Measurements from ENCODE around the gene ATXN10.
A peak's percentile ranks its signal among the peaks of the same experiment; 100 is the strongest.

The ATXN10 gene

GRCh38 chr22:45731798-45732495 lies 60.3 kb downstream of the ATXN10 start:
- H3K4me1 Mint-ChIP-seq (ENCODE audit: low read depth), result peaks cover 11% of the 10 kb centered on the region
- no peaks in the 10 kb centered on the region for H3K9me3 Mint-ChIP-seq
- H3K36me3 Mint-ChIP-seq (ENCODE audit: low read depth), result peaks cover 74% of the 10 kb centered on the region
- no peak for DNase-seq
- H3K27ac Mint-ChIP-seq, result no peak overlapping the region
- no peak overlapping the region for H3K4me3 Mint-ChIP-seq
- H3K27me3 Mint-ChIP-seq, result no peaks in the 10 kb centered on the region

GRCh38 chr22:45735273-45735672 lies 63.6 kb downstream of the ATXN10 start:
- Mint-ChIP-seq H3K27me3 (no peaks in the 10 kb centered on the region), H3K9me3 (no peaks in the 10 kb centered on the region), H3K36me3 (ENCODE audit: low read depth) (peaks cover 80% of the 10 kb centered on the region), H3K4me1 (ENCODE audit: low read depth) (peaks cover 17% of the 10 kb centered on the region), H3K4me3 (no peak overlapping the region), H3K27ac (no peak overlapping the region)
- no peak for DNase-seq

- peaks cover 84% of the 10 kb centered on the region for H3K36me3 Mint-ChIP-seq (ENCODE audit: low read depth)
- no peak overlapping the region for H3K4me3 Mint-ChIP-seq
- no peaks in the 10 kb centered on the region for H3K9me3 Mint-ChIP-seq
- H3K27me3 Mint-ChIP-seq, result no peaks in the 10 kb centered on the region
- no peak for DNase-seq
- peaks cover 13% of the 10 kb centered on the region for H3K4me1 Mint-ChIP-seq (ENCODE audit: low read depth)
- no peak overlapping the region for H3K27ac Mint-ChIP-seq
Measured at GRCh38 chr22:45738206-45738605, 66.6 kb downstream of the ATXN10 start.

GRCh38 chr22:45740236-45740635 lies 68.6 kb downstream of the ATXN10 start:
- peaks cover 13% of the 10 kb centered on the region for H3K4me1 Mint-ChIP-seq (ENCODE audit: low read depth)
- H3K27me3 Mint-ChIP-seq, result no peaks in the 10 kb centered on the region
- H3K4me3 Mint-ChIP-seq, result no peak overlapping the region
- no peak overlapping the region for H3K27ac Mint-ChIP-seq
- H3K36me3 Mint-ChIP-seq (ENCODE audit: low read depth), result peaks cover 94% of the 10 kb centered on the region
- H3K9me3 Mint-ChIP-seq, result no peaks in the 10 kb centered on the region
- DNase-seq, result no peak

- H3K27me3 Mint-ChIP-seq, result no peaks in the 10 kb centered on the region
- H3K4me1 Mint-ChIP-seq (ENCODE audit: low read depth), result peaks cover 13% of the 10 kb centered on the region
- H3K4me3 Mint-ChIP-seq, result no peak overlapping the region
- no peak for DNase-seq
- H3K9me3 Mint-ChIP-seq, result no peaks in the 10 kb centered on the region
- H3K27ac Mint-ChIP-seq, result no peak overlapping the region
- H3K36me3 Mint-ChIP-seq (ENCODE audit: low read depth), result peaks cover 89% of the 10 kb centered on the region
Measured at GRCh38 chr22:45742866-45743450, 71.3 kb downstream of the ATXN10 start.

GRCh38 chr22:45743687-45744086 lies 72.1 kb downstream of the ATXN10 start:
- H3K27me3 Mint-ChIP-seq, result no peaks in the 10 kb centered on the region
- H3K4me1 Mint-ChIP-seq (ENCODE audit: low read depth), result peaks cover 10% of the 10 kb centered on the region
- no peak for DNase-seq
- H3K27ac Mint-ChIP-seq, result no peak overlapping the region
- H3K9me3 Mint-ChIP-seq, result no peaks in the 10 kb centered on the region
- H3K4me3 Mint-ChIP-seq, result no peak overlapping the region
- H3K36me3 Mint-ChIP-seq (ENCODE audit: low read depth), result peaks cover 89% of the 10 kb centered on the region

GRCh38 chr22:45744442-45744841 lies 72.8 kb downstream of the ATXN10 start:
- Mint-ChIP-seq H3K27ac (peak overlapping the region; percentile 41), H3K4me1 (ENCODE audit: low read depth) (peaks cover 7% of the 10 kb centered on the region), H3K36me3 (ENCODE audit: low read depth) (peaks cover 88% of the 10 kb centered on the region), H3K9me3 (no peaks in the 10 kb centered on the region), H3K27me3 (no peaks in the 10 kb centered on the region), H3K4me3 (no peak overlapping the region)
- DNase-seq, result no peak

- peaks cover 76% of the 10 kb centered on the region for H3K36me3 Mint-ChIP-seq (ENCODE audit: low read depth)
- H3K9me3 Mint-ChIP-seq, result no peaks in the 10 kb centered on the region
- no peak for DNase-seq
- H3K4me3 Mint-ChIP-seq, result no peak overlapping the region
- H3K4me1 Mint-ChIP-seq (ENCODE audit: low read depth), result no peaks in the 10 kb centered on the region
- H3K27ac Mint-ChIP-seq, result no peak overlapping the region
- no peaks in the 10 kb centered on the region for H3K27me3 Mint-ChIP-seq
Measured at GRCh38 chr22:45750626-45751025, 79.0 kb downstream of the ATXN10 start.

- Mint-ChIP-seq H3K27ac (no peak overlapping the region), H3K4me3 (no peak overlapping the region), H3K36me3 (ENCODE audit: low read depth) (peaks cover 75% of the 10 kb centered on the region), H3K9me3 (no peaks in the 10 kb centered on the region), H3K27me3 (no peaks in the 10 kb centered on the region), H3K4me1 (ENCODE audit: low read depth) (no peaks in the 10 kb centered on the region)
- DNase-seq, result no peak
Measured at GRCh38 chr22:45752036-45752435, 80.4 kb downstream of the ATXN10 start.

- no peak overlapping the region for H3K27ac Mint-ChIP-seq
- H3K9me3 Mint-ChIP-seq, result no peaks in the 10 kb centered on the region
- no peaks in the 10 kb centered on the region for H3K4me1 Mint-ChIP-seq (ENCODE audit: low read depth)
- peaks cover 61% of the 10 kb centered on the region for H3K36me3 Mint-ChIP-seq (ENCODE audit: low read depth)
- DNase-seq, result no peak
- H3K27me3 Mint-ChIP-seq, result no peaks in the 10 kb centered on the region
- H3K4me3 Mint-ChIP-seq, result no peak overlapping the region
Measured at GRCh38 chr22:45754822-45755221, 83.2 kb downstream of the ATXN10 start.

- no peak overlapping the region for H3K27ac Mint-ChIP-seq
Measured at GRCh38 chr22:45756558-45756957, 84.9 kb downstream of the ATXN10 start.

GRCh38 chr22:45757068-45757467 lies 85.4 kb downstream of the ATXN10 start:
- Mint-ChIP-seq H3K4me1 (ENCODE audit: low read depth) (no peaks in the 10 kb centered on the region), H3K27me3 (no peaks in the 10 kb centered on the region), H3K4me3 (no peak overlapping the region), H3K36me3 (ENCODE audit: low read depth) (peaks cover 49% of the 10 kb centered on the region), H3K9me3 (no peaks in the 10 kb centered on the region), H3K27ac (no peak overlapping the region)
- DNase-seq, result no peak

More at GRCh38 chr22:45756558-45756957, 84.9 kb downstream of the ATXN10 start:
- peaks cover 53% of the 10 kb centered on the region for H3K36me3 Mint-ChIP-seq (ENCODE audit: low read depth)
- no peak overlapping the region for H3K4me3 Mint-ChIP-seq
- no peaks in the 10 kb centered on the region for H3K4me1 Mint-ChIP-seq (ENCODE audit: low read depth)
- no peaks in the 10 kb centered on the region for H3K9me3 Mint-ChIP-seq
- DNase-seq, result no peak
- H3K27me3 Mint-ChIP-seq, result no peaks in the 10 kb centered on the region

GRCh38 chr22:45757936-45758335 lies 86.3 kb downstream of the ATXN10 start:
- Mint-ChIP-seq H3K9me3 (no peaks in the 10 kb centered on the region), H3K4me1 (ENCODE audit: low read depth) (no peaks in the 10 kb centered on the region), H3K27ac (no peak overlapping the region), H3K36me3 (ENCODE audit: low read depth) (peaks cover 52% of the 10 kb centered on the region), H3K4me3 (no peak overlapping the region), H3K27me3 (no peaks in the 10 kb centered on the region)
- DNase-seq, result no peak

- Mint-ChIP-seq H3K27ac (no peak overlapping the region), H3K27me3 (no peaks in the 10 kb centered on the region), H3K4me3 (no peak overlapping the region), H3K4me1 (ENCODE audit: low read depth) (no peaks in the 10 kb centered on the region), H3K36me3 (ENCODE audit: low read depth) (peaks cover 52% of the 10 kb centered on the region), H3K9me3 (no peaks in the 10 kb centered on the region)
- DNase-seq, result no peak
Measured at GRCh38 chr22:45758603-45759002, 87.0 kb downstream of the ATXN10 start.

GRCh38 chr22:45760682-45761081 lies 89.0 kb downstream of the ATXN10 start:
- Mint-ChIP-seq H3K9me3 (no peaks in the 10 kb centered on the region), H3K4me1 (ENCODE audit: low read depth) (no peaks in the 10 kb centered on the region), H3K27ac (no peak overlapping the region), H3K36me3 (ENCODE audit: low read depth) (peaks cover 51% of the 10 kb centered on the region), H3K27me3 (no peaks in the 10 kb centered on the region), H3K4me3 (no peak overlapping the region)
- DNase-seq, result no peak

All from activated T-cell treated with anti-CD3 and anti-CD28 coated beads, Interleukin-2, amount 50 U/mL, for 24 hours (primary cell).